ENCODE measurements around the gene PSME1.

The PSME1 gene
- 64.0 to 143 (median 80.9) reads per million in 17 experiments for total RNA-seq

GRCh38 chr14:24135834-24136683 lies at the start of gene PSME1:
TSS of gene PSME1 (plus strand) at chr14:24136194. CDS start at chr14:24136263, 69 bp downstream.
- peak; percentile 93 to 97 (median 95) for DNase-seq

- no peak for DNase-seq
Measured at GRCh38 chr14:24087004-24087403, 49.0 kb upstream of the PSME1 start.

GRCh38 chr14:24088095-24088494 lies 47.9 kb upstream of the PSME1 start:
- DNase-seq, result no peak

- no peak for DNase-seq
Measured at GRCh38 chr14:24089890-24090289, 46.1 kb upstream of the PSME1 start.

GRCh38 chr14:24092110-24092504 lies 43.9 kb upstream of the PSME1 start:
- DNase-seq, result no peak

GRCh38 chr14:24092505-24093206 lies 43.3 kb upstream of the PSME1 start:
- peak; percentile 77 to 89 (median 87) for DNase-seq

GRCh38 chr14:24093207-24093900 lies 42.6 kb upstream of the PSME1 start:
- no peak for DNase-seq

- peak; percentile 96 to 99 (median 98) for DNase-seq
Measured at GRCh38 chr14:24093901-24094840, 41.8 kb upstream of the PSME1 start, which contains the start of gene PCK2. TSS of gene PCK2 (plus strand) at chr14:24094311. CDS start at chr14:24094406, 95 bp downstream.

- peak in 1 of 4 experiments; percentile 26 for DNase-seq
Measured at GRCh38 chr14:24094841-24095270, 41.1 kb upstream of the PSME1 start.

GRCh38 chr14:24095271-24096068 lies 40.5 kb upstream of the PSME1 start:
- peak; percentile 81 to 92 (median 90) for DNase-seq

GRCh38 chr14:24096545-24097181 lies 39.3 kb upstream of the PSME1 start:
- no peak for DNase-seq

GRCh38 chr14:24098229-24098926 lies 37.6 kb upstream of the PSME1 start:
- no peak for DNase-seq

- DNase-seq, result no peak
Measured at GRCh38 chr14:24098927-24099813, 36.8 kb upstream of the PSME1 start.

GRCh38 chr14:24100197-24100981 lies 35.6 kb upstream of the PSME1 start:
- DNase-seq, result peak; percentile 18 to 62 (median 46)

- DNase-seq, result no peak
Measured at GRCh38 chr14:24100982-24101494, 35.0 kb upstream of the PSME1 start.

GRCh38 chr14:24102357-24103048 lies 33.5 kb upstream of the PSME1 start:
- no peak for DNase-seq

GRCh38 chr14:24103451-24103850 lies 32.5 kb upstream of the PSME1 start:
- DNase-seq, result no peak

All from suppressor macrophage (primary cell).